Fibroblast of pulmonary artery (primary cell): ENCODE measurements around the gene TENM4.
A peak's percentile ranks its signal among the peaks of the same experiment; 100 is the strongest.
"Not testable (repeated sequence)": the region's sequence is repeated elsewhere in the genome, so short reads cannot be mapped to it uniquely, and the experiment has no call there.

Experiments
- DNase-seq: peaks from one replicate; pipeline ENCODE4 v3.0.0-alpha.2; 2010; ENCODE audit warnings: low read depth
- H3K4me3 ChIP-seq: replicated peaks from 2 replicates; pipeline ENCODE4 v1.5.1; 2011; ENCODE audit warnings: low read depth, mild to moderate bottlenecking, control low read depth, low read length, moderate library complexity
- TF ChIP-seq, protein P1 (sequence below): IDR thresholded peaks from 2 replicates; pipeline ENCODE4 v1.5.1; 2011; ENCODE audit warnings: mild to moderate bottlenecking, control low read depth, low read length, inconsistent platforms; ENCODE audit errors: missing control alignments

Gene TENM4

DNA sequence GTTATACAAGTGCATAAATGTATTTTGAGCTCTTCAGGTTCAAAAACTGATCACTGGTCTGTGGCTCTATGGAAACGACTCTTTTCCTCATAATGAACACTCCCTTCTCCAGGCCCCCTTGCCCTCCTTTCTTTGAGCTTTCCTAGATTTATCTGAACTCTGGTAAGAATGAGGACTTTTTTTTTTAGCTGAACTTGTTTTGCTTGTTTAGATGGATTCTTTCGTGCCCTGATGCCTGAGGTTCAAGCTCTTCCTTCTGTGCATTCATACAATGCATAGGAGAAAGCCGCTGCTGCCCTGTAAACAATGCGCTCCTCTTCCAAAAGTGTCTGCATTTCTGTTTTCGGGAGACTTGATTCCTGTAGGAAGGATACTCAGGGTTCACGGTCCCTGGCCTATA is 205.1 kb downstream of the TENM4 start:
- H3K4me3 ChIP-seq = no peak overlapping the region
- no peak for DNase-seq
- TF ChIP-seq, protein P1, sequence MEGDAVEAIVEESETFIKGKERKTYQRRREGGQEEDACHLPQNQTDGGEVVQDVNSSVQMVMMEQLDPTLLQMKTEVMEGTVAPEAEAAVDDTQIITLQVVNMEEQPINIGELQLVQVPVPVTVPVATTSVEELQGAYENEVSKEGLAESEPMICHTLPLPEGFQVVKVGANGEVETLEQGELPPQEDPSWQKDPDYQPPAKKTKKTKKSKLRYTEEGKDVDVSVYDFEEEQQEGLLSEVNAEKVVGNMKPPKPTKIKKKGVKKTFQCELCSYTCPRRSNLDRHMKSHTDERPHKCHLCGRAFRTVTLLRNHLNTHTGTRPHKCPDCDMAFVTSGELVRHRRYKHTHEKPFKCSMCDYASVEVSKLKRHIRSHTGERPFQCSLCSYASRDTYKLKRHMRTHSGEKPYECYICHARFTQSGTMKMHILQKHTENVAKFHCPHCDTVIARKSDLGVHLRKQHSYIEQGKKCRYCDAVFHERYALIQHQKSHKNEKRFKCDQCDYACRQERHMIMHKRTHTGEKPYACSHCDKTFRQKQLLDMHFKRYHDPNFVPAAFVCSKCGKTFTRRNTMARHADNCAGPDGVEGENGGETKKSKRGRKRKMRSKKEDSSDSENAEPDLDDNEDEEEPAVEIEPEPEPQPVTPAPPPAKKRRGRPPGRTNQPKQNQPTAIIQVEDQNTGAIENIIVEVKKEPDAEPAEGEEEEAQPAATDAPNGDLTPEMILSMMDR = no peak

DNA sequence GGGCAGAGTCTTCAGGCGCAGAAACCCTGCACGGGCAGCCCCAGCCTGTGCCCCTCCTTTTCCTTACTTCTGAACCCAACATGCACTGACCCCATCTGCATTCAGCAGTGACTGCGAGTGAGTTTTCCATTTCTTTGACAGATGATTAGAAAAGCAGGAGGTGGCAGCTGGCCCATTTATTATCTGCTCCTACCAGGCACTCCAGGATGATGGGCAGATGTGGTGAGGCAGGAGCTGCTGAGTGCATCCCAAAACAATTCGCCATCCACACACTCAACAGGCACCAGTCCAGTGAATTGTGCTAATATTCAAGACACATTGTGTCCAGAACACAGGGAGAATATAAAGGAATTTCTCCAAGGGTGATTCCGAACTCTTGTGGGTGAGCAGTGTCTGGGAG is 208.5 kb downstream of the TENM4 start:
- no peak overlapping the region for H3K4me3 ChIP-seq
- TF ChIP-seq, protein P1 = no peak
- peak; percentile 13 for DNase-seq

DNA sequence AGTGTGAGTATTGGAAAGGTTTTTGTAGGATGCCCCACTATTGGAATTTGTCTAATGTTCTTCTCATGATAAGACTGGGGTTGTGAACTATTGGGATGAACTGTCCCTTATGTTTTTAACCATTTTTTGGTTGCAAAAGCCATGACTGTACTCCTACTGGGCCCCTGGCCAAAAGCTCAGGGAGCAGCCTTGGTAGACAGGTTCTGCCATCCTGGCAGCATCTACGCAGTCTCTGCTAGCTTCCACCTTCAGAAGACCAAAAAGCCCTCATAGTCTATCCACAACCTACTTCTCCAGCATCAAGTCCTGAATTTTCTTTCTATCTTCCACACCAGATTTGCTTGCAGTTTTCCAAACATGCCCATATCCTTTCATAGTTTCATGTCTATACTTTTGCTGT is 211.8 kb downstream of the TENM4 start:
- H3K4me3 ChIP-seq = no peak overlapping the region
- no peak for DNase-seq
- TF ChIP-seq, protein P1 = no peak

DNA sequence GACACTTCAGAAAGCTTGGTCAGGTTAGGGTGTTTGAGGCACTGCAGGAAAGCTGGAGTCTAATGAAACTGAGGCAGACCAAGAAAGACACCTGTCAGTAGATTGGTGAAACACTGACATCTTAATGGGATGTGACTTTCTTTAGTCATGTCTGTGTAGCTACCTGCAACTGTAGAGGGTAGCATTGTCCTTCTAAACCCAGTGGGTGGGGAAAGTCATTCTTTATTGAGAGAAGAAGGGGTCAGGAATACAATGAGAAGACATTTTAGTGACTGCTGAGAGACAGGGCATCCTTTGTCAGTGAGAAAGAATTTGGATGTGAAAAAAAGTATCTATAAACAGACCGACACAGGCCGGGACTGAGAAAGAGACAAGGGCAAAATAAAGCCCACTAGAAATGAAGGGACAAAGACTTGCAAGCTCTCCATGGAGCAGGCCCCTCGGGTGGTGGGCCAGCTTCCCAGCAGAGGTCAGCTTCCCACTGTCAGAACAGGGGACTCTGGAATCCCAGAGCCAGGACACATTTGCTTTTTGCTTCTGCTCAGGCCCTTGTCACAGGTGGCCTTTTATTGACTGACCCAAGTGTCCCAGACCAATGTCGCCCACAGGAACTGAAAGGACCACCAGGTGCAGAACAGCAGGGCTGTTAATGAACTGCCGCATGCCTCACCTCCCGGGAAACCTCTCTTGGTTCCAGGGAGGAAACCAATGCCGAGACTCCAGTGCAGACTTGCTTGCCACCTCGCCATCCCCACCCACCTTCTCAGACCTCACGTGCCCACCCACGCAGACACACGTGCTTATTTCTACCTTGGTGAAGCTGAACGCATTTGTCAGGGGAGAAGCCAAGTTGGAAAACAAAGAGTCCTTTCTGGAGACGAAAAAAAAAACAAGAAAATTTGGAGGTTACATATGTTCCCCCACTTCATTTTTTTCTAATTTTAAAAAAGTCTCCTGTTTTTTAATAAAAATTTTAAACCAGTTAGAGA is 212.8 kb downstream of the TENM4 start:
- DNase-seq = no peak
- H3K4me3 ChIP-seq = no peak overlapping the region
- TF ChIP-seq, protein P1 = peak; percentile 3

DNA sequence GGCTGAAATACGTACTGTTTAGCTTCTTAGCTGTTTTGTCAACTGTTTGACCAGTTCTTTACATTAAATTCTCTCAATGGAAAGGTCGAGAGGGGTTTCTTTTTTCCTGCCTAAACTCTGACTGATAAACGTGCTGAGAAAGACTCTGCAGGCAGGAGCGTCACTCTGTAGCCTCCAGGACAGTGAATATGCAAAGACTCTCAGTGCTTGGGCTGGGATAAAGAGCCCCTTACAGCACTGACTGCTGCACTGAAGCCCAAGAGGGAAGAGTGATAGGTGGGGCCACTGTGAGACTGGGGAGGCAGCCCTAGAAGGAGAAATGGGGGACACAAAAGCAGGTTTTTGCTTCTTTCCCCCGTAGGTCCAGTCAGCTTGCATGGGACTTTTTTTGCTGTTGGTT is 213.5 kb downstream of the TENM4 start:
- TF ChIP-seq, protein P1 = no peak
- H3K4me3 ChIP-seq = no peak overlapping the region
- DNase-seq = no peak

DNA sequence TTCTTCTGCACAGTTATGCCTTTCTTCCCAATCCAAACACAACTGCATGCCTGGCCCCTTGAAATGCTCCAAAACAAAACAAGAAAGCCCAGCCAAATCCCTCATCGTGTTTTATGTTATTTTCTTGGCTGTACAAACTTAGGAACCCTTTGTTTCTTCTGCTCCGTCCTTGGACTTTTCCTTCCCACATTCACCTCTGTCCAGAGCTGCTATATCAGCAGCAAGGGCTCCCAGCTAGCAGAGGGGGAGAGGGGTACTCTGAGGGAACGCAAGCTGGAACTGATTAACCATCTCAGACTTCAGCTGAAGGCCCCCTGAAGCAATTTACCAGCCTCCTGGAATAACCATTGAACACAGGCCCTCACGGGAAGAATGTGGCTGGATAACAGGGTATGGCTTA is 214.7 kb downstream of the TENM4 start:
- no peak overlapping the region for H3K4me3 ChIP-seq
- DNase-seq = no peak
- TF ChIP-seq, protein P1 = no peak

DNA sequence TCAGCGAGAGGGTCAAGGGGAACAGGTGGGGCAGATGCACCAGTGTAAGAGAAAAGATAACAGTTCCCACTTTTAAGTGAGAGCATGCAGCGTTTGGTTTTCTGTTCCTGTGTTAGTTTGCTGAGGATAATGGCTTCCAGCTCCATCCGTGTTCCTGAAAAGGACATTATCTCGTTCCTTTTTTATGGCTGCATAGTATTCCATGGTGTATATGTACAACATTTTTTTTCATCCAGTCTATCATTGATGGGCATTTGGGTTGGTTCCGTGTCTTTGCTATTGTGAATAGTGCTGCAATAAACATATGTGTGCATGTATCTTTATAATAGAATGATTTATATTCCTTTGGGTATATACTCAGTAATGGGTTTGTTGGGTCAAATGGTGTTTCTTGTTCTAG is 218.7 kb downstream of the TENM4 start:
- DNase-seq, H3K4me3 ChIP-seq: not testable (repeated sequence)
